ENCODE results near the gene PER1. TPM values are rescaled to one million over a fixed set of nuclear protein-coding genes. Genes with fewer than 3 reads are reported as not detected.

PER1 gene
- total RNA-seq, 4 donors from 2014 or later = 67.1 to 188 (median 136) TPM

- WGBS, 2 donors (ENCODE audit: low coverage in 1 of 2) = 72 to 81% methylated on average over 3 to 8 of the region's 8 CpGs
- no peaks in the 10 kb centered on the region for H3K9me3 ChIP-seq
Observed at GRCh38 chr17:8104911-8105310, 47.3 kb downstream of the PER1 start.

GRCh38 chr17:8103549-8103948 lies 48.7 kb downstream of the PER1 start:
- Histone ChIP-seq H3K27me3 (peaks cover 6% of the 10 kb centered on the region), H3K27ac (no peak overlapping the region), H3K36me3 (no peaks in the 10 kb centered on the region), H3K4me3 (no peak overlapping the region), H3K9me3 (no peaks in the 10 kb centered on the region), H3K4me1 (no peaks in the 10 kb centered on the region)
- no peak for ATAC-seq
- TF ChIP-seq EP300 (IDR thresholded peaks at IDR 0.05) = no peak
- TF ChIP-seq POLR2A (IDR thresholded peaks at IDR 0.05) = no peak
- TF ChIP-seq POLR2AphosphoS5 (IDR thresholded peaks at IDR 0.05) = no peak
- TF ChIP-seq CTCF (IDR thresholded peaks at IDR 0.05) = no peak
- WGBS, 2 donors (ENCODE audit: low coverage in 1 of 2) = 28 to 57% methylated on average over 2 of the region's 4 CpGs

More at GRCh38 chr17:8104911-8105310, 47.3 kb downstream of the PER1 start:
- Histone ChIP-seq H3K27ac (no peak overlapping the region), H3K4me1 (peaks cover 0 to 4% (median 3%) of the 10 kb centered on the region in 3 donors), H3K27me3 (peaks cover 20% of the 10 kb centered on the region), H3K4me3 (no peak overlapping the region), H3K36me3 (no peaks in the 10 kb centered on the region)
- TF ChIP-seq CTCF (IDR thresholded peaks at IDR 0.05) (no peak), POLR2A (IDR thresholded peaks at IDR 0.05) (no peak), EP300 (IDR thresholded peaks at IDR 0.05) (no peak), POLR2AphosphoS5 (IDR thresholded peaks at IDR 0.05) (no peak)
- ATAC-seq = no peak

DNA sequence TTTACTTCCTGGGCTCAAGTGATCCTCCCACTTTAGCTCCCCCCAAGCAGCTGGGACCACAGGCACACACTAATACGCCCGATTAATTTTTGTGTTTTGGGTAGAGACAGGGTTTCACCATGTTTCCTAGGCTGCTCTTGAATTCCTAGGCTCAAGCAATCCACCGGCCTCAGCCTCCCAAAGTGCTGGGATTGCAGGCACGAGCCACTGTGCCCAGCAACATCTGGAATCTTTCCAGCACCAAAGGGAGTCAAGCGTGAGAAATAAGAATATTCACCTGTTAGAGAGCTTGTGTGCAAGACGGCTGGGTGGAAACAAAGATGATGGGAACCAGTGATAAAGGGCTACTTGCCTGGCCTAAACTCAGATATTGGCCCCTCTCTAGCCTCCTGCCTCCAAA lies 50.5 kb downstream of the PER1 start:
- Histone ChIP-seq H3K4me3 (no peak overlapping the region), H3K27me3 (peaks cover 8% of the 10 kb centered on the region), H3K27ac (no peak overlapping the region), H3K36me3 (no peaks in the 10 kb centered on the region), H3K4me1 (no peaks in the 10 kb centered on the region), H3K9me3 (no peaks in the 10 kb centered on the region)
- no peak for TF ChIP-seq EP300 (IDR thresholded peaks at IDR 0.05)
- TF ChIP-seq CTCF (IDR thresholded peaks at IDR 0.05) = no peak
- TF ChIP-seq POLR2A (IDR thresholded peaks at IDR 0.05) = no peak
- no peak for TF ChIP-seq POLR2AphosphoS5 (IDR thresholded peaks at IDR 0.05)
- ATAC-seq = no peak
- 75 to 83% methylated on average over 2 to 4 of the region's 6 CpGs for WGBS, 2 donors (ENCODE audit: low coverage in 1 of 2)

GRCh38 chr17:8100763-8101162 lies 51.4 kb downstream of the PER1 start:
- Histone ChIP-seq H3K27me3 (peaks cover 18% of the 10 kb centered on the region), H3K27ac (no peak overlapping the region), H3K36me3 (no peaks in the 10 kb centered on the region), H3K9me3 (no peaks in the 10 kb centered on the region), H3K4me3 (no peak overlapping the region), H3K4me1 (no peaks in the 10 kb centered on the region)
- no peak for TF ChIP-seq POLR2AphosphoS5 (IDR thresholded peaks at IDR 0.05)
- no peak for TF ChIP-seq CTCF (IDR thresholded peaks at IDR 0.05)
- TF ChIP-seq POLR2A (IDR thresholded peaks at IDR 0.05) = no peak
- TF ChIP-seq EP300 (IDR thresholded peaks at IDR 0.05) = no peak
- no peak for ATAC-seq
- 30 to 82% methylated on average over 1 to 2 of the region's 2 CpGs for WGBS, 2 donors (ENCODE audit: low coverage in 1 of 2)

DNA sequence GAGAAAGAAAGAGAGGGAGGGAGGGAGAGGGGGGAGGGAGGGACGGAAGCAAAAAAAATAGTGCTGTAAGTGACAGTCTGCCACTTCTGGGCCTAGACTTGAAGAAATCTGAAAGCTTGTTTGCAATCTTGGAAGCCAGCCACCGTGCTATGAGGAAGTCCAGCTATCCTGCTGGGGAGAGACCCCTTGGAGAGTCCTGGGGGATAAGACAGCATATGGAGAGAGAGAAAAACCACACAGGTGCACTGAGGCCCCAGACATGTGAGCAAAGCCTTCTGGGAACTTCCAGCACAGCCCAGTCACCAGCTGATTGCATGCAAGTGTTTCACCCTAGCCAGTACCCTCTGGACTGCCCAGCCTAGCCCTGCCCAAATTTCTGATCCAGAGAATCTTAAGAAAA lies 52.1 kb downstream of the PER1 start:
- no peak for ATAC-seq
- no peak for TF ChIP-seq POLR2A (IDR thresholded peaks at IDR 0.05)
- TF ChIP-seq CTCF (IDR thresholded peaks at IDR 0.05) = no peak
- no peak for TF ChIP-seq EP300 (IDR thresholded peaks at IDR 0.05)
- no peak for TF ChIP-seq POLR2AphosphoS5 (IDR thresholded peaks at IDR 0.05)

More for the DNA sequence above, 52.1 kb downstream of the PER1 start:
- peaks cover 24% of the 10 kb centered on the region for H3K27me3 ChIP-seq
- H3K9me3 ChIP-seq = no peaks in the 10 kb centered on the region
- no peak overlapping the region for H3K4me3 ChIP-seq
- H3K4me1 ChIP-seq = no peaks in the 10 kb centered on the region
- 40 to 43% methylated on average over 1 to 2 of the region's 2 CpGs for WGBS, 2 donors (ENCODE audit: low coverage in 1 of 2)
- no peak overlapping the region for H3K27ac ChIP-seq
- H3K36me3 ChIP-seq = no peaks in the 10 kb centered on the region

All from gastroesophageal sphincter (tissue), 4 donors.